HCT116 (cell line): ENCODE measurements around the gene ANAPC2. TPM values are rescaled to one million over a fixed set of nuclear protein-coding genes. Genes with fewer than 3 reads are reported as not detected.

Experiments
- ATAC-seq: fragments of 200-7000 bp; cut with Tn5 transposase; 2 replicates; pipeline ENCODE4 v1.9.1; 2020; ENCODE audit warnings: mild to moderate bottlenecking, moderate library complexity
- BruUV-seq: library from RNA; stranded (reverse); fragments of 400-500 nt; replicated peaks from 2 replicates; lab custom pipeline; 2021; lab: Mats Ljungman, UMichigan
- CTCF ChIA-PET: fragments of 300-600 bp; sonication (Branson Sonifier 250); formaldehyde crosslinking; loops from one replicate; lab custom pipeline; 2021; ENCODE audit warnings: antibody characterized with exemption; lab: Charles Lee
- POLR2A ChIA-PET: fragments of 300-600, 350-600 bp; sonication (Branson Sonifier 250); formaldehyde crosslinking; loops from one replicate; lab custom pipeline; 2021; ENCODE audit warnings: antibody characterized with exemption; lab: Charles Lee
- RAD21 ChIA-PET, 2 experiments: fragments of 300-600 bp; sonication (Branson Sonifier 250); formaldehyde crosslinking; loops; one replicate each; lab custom pipeline; 2023; ENCODE audit warnings: low total read pairs in 2 of 2; ENCODE audit not compliant: uncharacterized antibody in 2 of 2, unreplicated experiment in 2 of 2, low non-redundant PET in 1 of 2; lab: Charles Lee
- DNase-seq: peaks from one replicate; pipeline ENCODE4 v3.0.0-alpha.2; 2010; ENCODE audit warnings: low read depth, low spot score
- H2AFZ ChIP-seq: fragments of 200-600 bp; shearing (Covaris generic), sonication (generic); 2 replicates; pipeline ENCODE4 v1.6.1; 2017; ENCODE audit warnings: low read depth, mixed run types, mixed read lengths, antibody characterized with exemption, low read length; ENCODE audit not compliant: poor library complexity, severe bottlenecking
- H3K27ac ChIP-seq: 2 replicates; pipeline ENCODE4 v1.5.1; 2012; ENCODE audit warnings: low read depth, low read length
- H3K27me3 ChIP-seq: fragments of 200-600 bp; sonication (generic); 2 replicates; pipeline ENCODE4 v1.6.1; 2016; ENCODE audit warnings: mixed run types, low read length, mixed read lengths; ENCODE audit not compliant: insufficient read depth
- H3K36me3 ChIP-seq, 2 experiments: fragments of 200-500 bp in 1 of 2; fragments of 200-600 bp in 1 of 2; sonication (Bioruptor generic) in 1 of 2; sonication (generic) in 1 of 2; 2 replicates each; pipeline versions ENCODE4 v1.5.1 to v1.6.1; 2014 to 2016; ENCODE audit warnings: low read length in 2 of 2, inconsistent platforms in 1 of 2, mixed read lengths in 1 of 2, mixed run types in 1 of 2; ENCODE audit not compliant: insufficient read depth in 2 of 2, control insufficient read depth in 1 of 2
- H3K4me1 ChIP-seq, 2 experiments: fragments of 200-600 bp in 1 of 2; sonication (generic) in 1 of 2; 2 replicates each; pipeline versions ENCODE4 v1.5.1 to v1.6.1; 2012 to 2017; ENCODE audit warnings: low read length in 2 of 2, inconsistent platforms in 1 of 2, mild to moderate bottlenecking in 1 of 2, mixed read lengths in 1 of 2, mixed run types in 1 of 2, moderate library complexity in 1 of 2; ENCODE audit not compliant: insufficient read depth in 2 of 2, control insufficient read depth in 1 of 2
- H3K4me2 ChIP-seq: fragments of 200-600 bp; sonication (generic); 2 replicates; pipeline ENCODE4 v1.6.1; 2017; ENCODE audit warnings: mixed run types, low read length, mixed read lengths
- H3K4me3 ChIP-seq, 2 experiments: fragments of 200-600 bp in 1 of 2; sonication (generic) in 1 of 2; replicated peaks in 1 of 2; 2 replicates each; pipeline ENCODE4 v1.5.1; 2011 to 2016; ENCODE audit warnings: low read length in 2 of 2, control low read depth in 1 of 2, low read depth in 1 of 2, mild to moderate bottlenecking in 1 of 2, mixed read lengths in 1 of 2, mixed run types in 1 of 2
- H3K79me2 ChIP-seq: fragments of 200-600 bp; sonication (generic); 2 replicates; pipeline ENCODE4 v1.6.1; 2017; ENCODE audit warnings: mild to moderate bottlenecking, mixed run types, low read length, moderate library complexity, mixed read lengths; ENCODE audit not compliant: insufficient read depth
- H3K9ac ChIP-seq: fragments of 200-600 bp; sonication (generic); 2 replicates; pipeline ENCODE4 v1.6.1; 2016; ENCODE audit warnings: low read length, mixed read lengths
- H3K9me2 ChIP-seq: fragments of 200-600 bp; sonication (generic), shearing (Covaris generic); 2 replicates; pipeline ENCODE4 v1.6.1; 2017; ENCODE audit warnings: mixed run types, mild to moderate bottlenecking, moderate library complexity; ENCODE audit not compliant: insufficient read depth
- H3K9me3 ChIP-seq, 2 experiments: fragments of 200-500 bp in 1 of 2; fragments of 200-600 bp in 1 of 2; sonication (Bioruptor generic) in 1 of 2; sonication (generic) in 1 of 2; 2 replicates each; pipeline ENCODE4 v1.6.1; 2014 to 2017; ENCODE audit warnings: low read length in 2 of 2, mixed read lengths in 2 of 2, inconsistent platforms in 1 of 2, low read depth in 1 of 2, mild to moderate bottlenecking in 1 of 2, mixed run types in 1 of 2, moderate library complexity in 1 of 2; ENCODE audit not compliant: control insufficient read depth in 1 of 2, insufficient read depth in 1 of 2
- H4K20me1 ChIP-seq: fragments of 200-600 bp; sonication (generic), shearing (Covaris generic); 2 replicates; pipeline ENCODE4 v1.6.1; 2017; ENCODE audit warnings: mixed run types, mild to moderate bottlenecking, moderate library complexity; ENCODE audit not compliant: insufficient read depth
- ELF1 ChIP-seq: IDR thresholded peaks from 2 replicates; pipeline ENCODE4 v1.6.1; 2012; ENCODE audit warnings: low read depth, borderline replicate concordance
- MAX ChIP-seq: IDR thresholded peaks from 2 replicates; pipeline ENCODE4 v1.6.1; 2012
- REST ChIP-seq: IDR thresholded peaks from 2 replicates; pipeline ENCODE4 v1.6.1; 2012; ENCODE audit warnings: low read depth
- SIN3A ChIP-seq: IDR thresholded peaks from 2 replicates; pipeline ENCODE4 v1.6.1; 2012; ENCODE audit warnings: low read depth
- SP1 ChIP-seq: IDR thresholded peaks from 2 replicates; pipeline ENCODE4 v1.6.1; 2012; ENCODE audit warnings: low read depth
- ZBTB33 ChIP-seq: IDR thresholded peaks from 2 replicates; pipeline ENCODE4 v1.6.1; 2011; ENCODE audit warnings: mild to moderate bottlenecking, low read length, moderate library complexity; ENCODE audit not compliant: insufficient replicate concordance; ENCODE audit errors: extremely low read depth
- intact Hi-C: fragments of 100-400 bp; cut with micrococcal nuclease; formaldehyde crosslinking; loops from 2 replicates; pipeline ENCODE4 v1.10.0; 2022
- total RNA-seq: library from RNA; stranded (reverse); gene quantifications from one replicate; pipeline ENCODE4 v1.2.1, GENCODE V29; 2021; ENCODE audit not compliant: unreplicated experiment

Gene ANAPC2
- total RNA-seq, 1 experiment from 2014 or later: 75.5 TPM

GRCh38 chr9:137234758-137235423 lies 46.5 kb upstream of the ANAPC2 start:
- POLR2A ChIA-PET: no interaction called here
- H3K79me2 ChIP-seq: peaks cover 15% of the 10 kb centered on the region
- H3K4me3 ChIP-seq: no peak overlapping the region
- TF ChIP-seq REST: no peak
- no peak for TF ChIP-seq SP1
- no peak for TF ChIP-seq ELF1
- ATAC-seq (no peak), DNase-seq (no peak)
- no peaks in the 10 kb centered on the region for H3K36me3 ChIP-seq
- no TSS peak for BruUV-seq
- H3K9me2 ChIP-seq: no peaks in the 10 kb centered on the region
- intact Hi-C loops: no loop called here
- no peak overlapping the region for H3K9ac ChIP-seq
- H3K4me2 ChIP-seq: no peak overlapping the region
- no peak overlapping the region for H3K27ac ChIP-seq
- H3K9me3 ChIP-seq: no peaks in the 10 kb centered on the region
- H3K27me3 ChIP-seq: no peaks in the 10 kb centered on the region
- peaks cover 23 to 46% of the 10 kb centered on the region in 2 experiments for H3K4me1 ChIP-seq
- CTCF ChIA-PET: no interaction called here
- H4K20me1 ChIP-seq: no peaks in the 10 kb centered on the region
- RAD21 ChIA-PET: no interaction called here
- no peak overlapping the region for H2AFZ ChIP-seq

GRCh38 chr9:137234055-137234697 lies 45.8 kb upstream of the ANAPC2 start:
- H3K4me3 ChIP-seq: no peak overlapping the region
- H3K36me3 ChIP-seq: no peaks in the 10 kb centered on the region
- no peak for TF ChIP-seq MAX
- no peak for TF ChIP-seq SIN3A
- TF ChIP-seq ZBTB33: no peak
- no peak overlapping the region for H2AFZ ChIP-seq
- no peaks in the 10 kb centered on the region for H3K9me3 ChIP-seq
- ATAC-seq (no peak), DNase-seq (no peak)
- no peak overlapping the region for H3K9ac ChIP-seq
- H3K79me2 ChIP-seq: peaks cover 8% of the 10 kb centered on the region; the same call in 1 of the 2 replicates
- ChIA-PET RAD21 (no interaction called here), POLR2A (no interaction called here), CTCF (no interaction called here)
- no TSS peak for BruUV-seq
- no peak overlapping the region for H3K27ac ChIP-seq
- no peak overlapping the region for H3K4me2 ChIP-seq
- peaks cover 23 to 41% of the 10 kb centered on the region in 2 experiments for H3K4me1 ChIP-seq
- intact Hi-C loops: no loop called here
- no peaks in the 10 kb centered on the region for H3K9me2 ChIP-seq
- H4K20me1 ChIP-seq: no peaks in the 10 kb centered on the region
- no peaks in the 10 kb centered on the region for H3K27me3 ChIP-seq
